ENCODE data around the gene SLC6A8.
A peak's percentile ranks its signal among the peaks of the same experiment; 100 is the strongest.

Gene SLC6A8

GRCh38 chrX:153649915-153650782, 37.6 kb upstream of the SLC6A8 start (continued):
- TF ChIP-seq ZNF394 (tag by site-specific recombination; IDR thresholded peaks at IDR 0.05; ENCODE audit: borderline replicate concordance): no peak
- no peak for TF ChIP-seq SP2 (tag by site-specific recombination; IDR thresholded peaks at IDR 0.05)
- no peak for TF ChIP-seq ZIC2 (tag by site-specific recombination; IDR thresholded peaks at IDR 0.05)
- no peak for TF ChIP-seq ZNF416 (tag by site-specific recombination; IDR thresholded peaks at IDR 0.05)
- TF ChIP-seq GLIS1 (tag by site-specific recombination; IDR thresholded peaks at IDR 0.05): no peak
- no peak for TF ChIP-seq MZF1 (tag by site-specific recombination; IDR thresholded peaks at IDR 0.05; ENCODE audit: borderline replicate concordance)
- no peak for TF ChIP-seq ZNF670 (tag by site-specific recombination; IDR thresholded peaks at IDR 0.05; ENCODE audit: low read depth)
- no peak for TF ChIP-seq ZNF324 (tag by site-specific recombination; IDR thresholded peaks at IDR 0.05)
- no peak for TF ChIP-seq ZEB2 (tag by site-specific recombination; IDR thresholded peaks at IDR 0.05)

DNA sequence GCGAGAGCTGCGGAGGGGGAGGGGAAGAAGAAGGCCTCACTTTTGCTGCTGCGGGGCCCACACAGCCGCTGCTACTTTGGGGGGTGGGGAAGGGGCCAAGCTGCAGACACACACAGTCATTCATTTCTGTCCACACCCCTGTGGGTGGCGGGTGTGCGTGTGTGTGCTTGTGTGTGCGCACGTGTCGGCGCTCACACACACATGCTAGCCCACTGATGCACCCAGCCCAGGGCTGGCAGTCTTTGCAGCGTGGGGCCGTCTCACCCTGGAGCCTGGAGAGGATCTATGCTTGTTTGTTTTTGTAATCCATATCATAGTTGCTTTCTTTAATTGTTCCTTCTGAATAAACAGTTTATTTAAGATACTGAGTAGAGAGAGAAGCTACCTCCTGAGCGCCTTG, 36.8 kb upstream of the SLC6A8 start:
- CTCF ChIA-PET: interaction anchor here (1.0 to 7.1 kb wide), 9 partner anchors 9 to 709 kb away, joined by 3 to 39 read pairs (median 7); no protein-coding TSS in a partner anchor
- POLR2A ChIA-PET: no interaction called here
- TF ChIP-seq ZNF692 (tag by site-specific recombination; IDR thresholded peaks at IDR 0.05) (0 out of 2 replicates have a peak, but pooled peaks have one; percentile 18), ELK4 (IDR thresholded peaks at IDR 0.05; ENCODE audit: borderline replicate concordance, low read depth, low read length) (no peak)
- H3K36me3 ChIP-seq (ENCODE audit: control insufficient read depth in 2 of 2, insufficient read depth in 1 of 2, low read length in 2 of 2): no peaks in the 10 kb centered on the region
- H3K9me3 ChIP-seq (ENCODE audit: control insufficient read depth, insufficient read depth, low read depth, low read length): no peaks in the 10 kb centered on the region; the same call in 1 of the 2 replicates
- H3K4me1 ChIP-seq (ENCODE audit: control insufficient read depth, insufficient read depth, low read length): no peaks in the 10 kb centered on the region
- H3K27ac ChIP-seq (ENCODE audit: extremely low read depth, low read depth, low read length): no peak overlapping the region
- no peak overlapping the region for H3K4me3 ChIP-seq (ENCODE audit: low read depth, low read length)

- POLR2A ChIA-PET: no interaction called here
- H3K36me3 ChIP-seq (ENCODE audit: control insufficient read depth in 2 of 2, insufficient read depth in 1 of 2, low read length in 2 of 2): no peaks in the 10 kb centered on the region
- CTCF ChIA-PET: interaction anchor here (0.6 to 7.1 kb wide), 11 partner anchors 8 to 710 kb away, joined by 3 to 39 read pairs (median 3); no protein-coding TSS in a partner anchor
- no peaks in the 10 kb centered on the region; the same call in 1 of the 2 replicates for H3K9me3 ChIP-seq (ENCODE audit: control insufficient read depth, insufficient read depth, low read depth, low read length)
- no peaks in the 10 kb centered on the region for H3K4me1 ChIP-seq (ENCODE audit: control insufficient read depth, insufficient read depth, low read length)
- no peak overlapping the region for H3K27ac ChIP-seq (ENCODE audit: extremely low read depth, low read depth, low read length)
- H3K4me3 ChIP-seq (ENCODE audit: low read depth, low read length): no peak overlapping the region
- TF ChIP-seq, protein P1, sequence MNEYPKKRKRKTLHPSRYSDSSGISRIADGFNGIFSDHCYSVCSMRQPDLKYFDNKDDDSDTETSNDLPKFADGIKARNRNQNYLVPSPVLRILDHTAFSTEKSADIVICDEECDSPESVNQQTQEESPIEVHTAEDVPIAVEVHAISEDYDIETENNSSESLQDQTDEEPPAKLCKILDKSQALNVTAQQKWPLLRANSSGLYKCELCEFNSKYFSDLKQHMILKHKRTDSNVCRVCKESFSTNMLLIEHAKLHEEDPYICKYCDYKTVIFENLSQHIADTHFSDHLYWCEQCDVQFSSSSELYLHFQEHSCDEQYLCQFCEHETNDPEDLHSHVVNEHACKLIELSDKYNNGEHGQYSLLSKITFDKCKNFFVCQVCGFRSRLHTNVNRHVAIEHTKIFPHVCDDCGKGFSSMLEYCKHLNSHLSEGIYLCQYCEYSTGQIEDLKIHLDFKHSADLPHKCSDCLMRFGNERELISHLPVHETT (tag by site-specific recombination; IDR thresholded peaks at IDR 0.05): no peak
- TF ChIP-seq ZNF610 (tag by site-specific recombination; IDR thresholded peaks at IDR 0.05; ENCODE audit: borderline replicate concordance) (no peak), ZNF514 (tag by site-specific recombination; IDR thresholded peaks at IDR 0.05) (no peak), ZNF24 (tag by site-specific recombination; IDR thresholded peaks at IDR 0.05) (no peak), KLF10 (tag by site-specific recombination; IDR thresholded peaks at IDR 0.05) (no peak), ZNF239 (tag by site-specific recombination; IDR thresholded peaks at IDR 0.05) (no peak), ZNF146 (tag by site-specific recombination; IDR thresholded peaks at IDR 0.05) (no peak), ZNF600 (tag by site-specific recombination; IDR thresholded peaks at IDR 0.05) (no peak), ZFP69B (tag by site-specific recombination; IDR thresholded peaks at IDR 0.05) (no peak), ZNF248 (tag by site-specific recombination; IDR thresholded peaks at IDR 0.05) (no peak), SETDB1 (IDR thresholded peaks at IDR 0.05; ENCODE audit: insufficient read length, low read length) (no peak), ZNF266 (tag by site-specific recombination; IDR thresholded peaks at IDR 0.05; ENCODE audit: low read depth) (no peak), MYNN (tag by site-specific recombination; IDR thresholded peaks at IDR 0.05; ENCODE audit: borderline replicate concordance) (no peak), ZNF654 (tag by site-specific recombination; IDR thresholded peaks at IDR 0.05; ENCODE audit: low read depth) (no peak), ZXDB (tag by site-specific recombination; IDR thresholded peaks at IDR 0.05) (no peak), ZNF335 (tag by site-specific recombination; conservative IDR thresholded peaks at IDR 0.05) (no peak), PRDM1 (tag by site-specific recombination; IDR thresholded peaks at IDR 0.05) (no peak)
- TF ChIP-seq, protein P2, sequence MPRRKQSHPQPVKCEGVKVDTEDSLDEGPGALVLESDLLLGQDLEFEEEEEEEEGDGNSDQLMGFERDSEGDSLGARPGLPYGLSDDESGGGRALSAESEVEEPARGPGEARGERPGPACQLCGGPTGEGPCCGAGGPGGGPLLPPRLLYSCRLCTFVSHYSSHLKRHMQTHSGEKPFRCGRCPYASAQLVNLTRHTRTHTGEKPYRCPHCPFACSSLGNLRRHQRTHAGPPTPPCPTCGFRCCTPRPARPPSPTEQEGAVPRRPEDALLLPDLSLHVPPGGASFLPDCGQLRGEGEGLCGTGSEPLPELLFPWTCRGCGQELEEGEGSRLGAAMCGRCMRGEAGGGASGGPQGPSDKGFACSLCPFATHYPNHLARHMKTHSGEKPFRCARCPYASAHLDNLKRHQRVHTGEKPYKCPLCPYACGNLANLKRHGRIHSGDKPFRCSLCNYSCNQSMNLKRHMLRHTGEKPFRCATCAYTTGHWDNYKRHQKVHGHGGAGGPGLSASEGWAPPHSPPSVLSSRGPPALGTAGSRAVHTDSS (tag by site-specific recombination; IDR thresholded peaks at IDR 0.05): no peak
Measured at GRCh38 chrX:153651540-153652079, 36.1 kb upstream of the SLC6A8 start.
